H1 (cell line): ENCODE measurements around the gene GXYLT1.

ENCODE experiments used
- CBX5 ChIP-seq: fragments of 300-800, 300-1000 bp; sonication (generic); IDR thresholded peaks from 2 replicates; pipeline ENCODE4 v1.7.1; 2016; ENCODE audit warnings: antibody characterized with exemption, low read length, low read depth
- CTBP2 ChIP-seq: IDR thresholded peaks from 2 replicates; pipeline ENCODE4 v1.7.0; 2011; ENCODE audit warnings: borderline replicate concordance, mild to moderate bottlenecking, moderate library complexity, mixed read lengths, low read length; ENCODE audit not compliant: insufficient read depth, insufficient read length
- EP300 ChIP-seq, 2 experiments: IDR thresholded peaks; 1 replicate in 1 of 2; 2 replicates in 1 of 2; pipeline ENCODE4 v1.6.1; 2011 to 2012; ENCODE audit warnings: low read depth in 2 of 2, low read length in 2 of 2, mild to moderate bottlenecking in 2 of 2, borderline replicate concordance in 1 of 2, inconsistent platforms in 1 of 2, moderate library complexity in 1 of 2
- EZH2 ChIP-seq: fragments of 200-600 bp; sonication (generic); IDR thresholded peaks from 2 replicates; pipeline ENCODE4 v1.7.1; 2012; ENCODE audit warnings: low read depth, mild to moderate bottlenecking, moderate library complexity, low read length, inconsistent platforms; ENCODE audit not compliant: severe bottlenecking
- GABPA ChIP-seq: IDR thresholded peaks from 2 replicates; pipeline ENCODE4 v1.6.1; 2011; ENCODE audit warnings: mild to moderate bottlenecking, low read length, moderate library complexity, borderline replicate concordance; ENCODE audit not compliant: insufficient read depth
- POLR2A ChIP-seq, 2 experiments: IDR thresholded peaks; 1 replicate in 1 of 2; 2 replicates in 1 of 2; pipeline ENCODE4 v1.6.1; 2011; ENCODE audit warnings: low read depth in 2 of 2, low read length in 2 of 2, mild to moderate bottlenecking in 2 of 2; ENCODE audit errors: control extremely low read depth in 1 of 2
- POLR2AphosphoS5 ChIP-seq: IDR thresholded peaks from 2 replicates; pipeline ENCODE4 v1.6.1; 2011; ENCODE audit warnings: low read depth, low read length
- RAD21 ChIP-seq, 2 experiments: IDR thresholded peaks in 1 of 2; conservative IDR thresholded peaks in 1 of 2; 2 replicates each; pipeline ENCODE4 v1.6.1; 2011; ENCODE audit warnings: low read depth in 2 of 2, low read length in 2 of 2, improper control_type of control experiment in 1 of 2, inconsistent platforms in 1 of 2, mild to moderate bottlenecking in 1 of 2, moderate library complexity in 1 of 2
- SRF ChIP-seq: IDR thresholded peaks from 2 replicates; pipeline ENCODE4 v1.6.1; 2011; ENCODE audit warnings: mild to moderate bottlenecking, low read depth, low read length, moderate library complexity
- ZNF274 ChIP-seq: IDR thresholded peaks from 2 replicates; pipeline ENCODE4 v1.7.0; 2012; ENCODE audit warnings: low read length, borderline replicate concordance; ENCODE audit errors: extremely low read depth
- TF ChIP-seq, protein P1 (sequence below), 3 experiments: IDR thresholded peaks; 1 replicate in 2 of 3; 2 replicates in 1 of 3; pipeline versions ENCODE4 v1.5.1 to v1.6.1; 2011; ENCODE audit warnings: low read length in 3 of 3, mild to moderate bottlenecking in 3 of 3, inconsistent platforms in 2 of 3, low read depth in 1 of 3, moderate library complexity in 1 of 3; ENCODE audit not compliant: insufficient read depth in 1 of 3; ENCODE audit errors: control extremely low read depth in 1 of 3
- TF ChIP-seq, protein P2 (sequence below): IDR thresholded peaks from 2 replicates; pipeline ENCODE4 v1.6.1; 2012; ENCODE audit warnings: inconsistent platforms
- TF ChIP-seq, protein P3 (sequence below): IDR thresholded peaks from 2 replicates; pipeline ENCODE4 v1.6.1; 2011; ENCODE audit warnings: low read depth, mild to moderate bottlenecking, low read length; ENCODE audit not compliant: insufficient read depth

DNA sequence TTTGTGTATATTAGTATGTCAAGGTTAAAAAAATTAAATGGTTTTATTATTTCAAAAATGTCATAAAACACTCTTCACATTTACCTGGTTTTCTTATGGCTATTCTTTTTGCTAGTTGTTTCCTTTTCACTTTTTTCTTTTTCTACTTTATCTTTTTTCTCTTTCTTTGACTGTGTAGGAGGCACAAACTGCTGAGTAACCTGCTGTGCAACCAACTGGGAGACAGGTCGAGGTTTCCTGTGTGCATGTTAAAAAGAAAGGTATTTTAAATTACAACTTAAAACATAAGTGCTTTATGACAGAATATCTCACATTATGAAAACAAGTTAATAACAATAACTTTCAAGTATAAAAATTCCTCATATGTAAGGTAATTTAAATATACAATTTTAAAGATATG, 16.9 kb upstream of the GXYLT1 start:
- TF ChIP-seq SRF: no peak
- no peak for TF ChIP-seq POLR2AphosphoS5
- no peak for TF ChIP-seq POLR2A (IDR thresholded peaks at IDR 0.05; ENCODE audit: control extremely low read depth in 1 of 2, low read depth in 2 of 2, low read length in 2 of 2)
- TF ChIP-seq, protein P1, sequence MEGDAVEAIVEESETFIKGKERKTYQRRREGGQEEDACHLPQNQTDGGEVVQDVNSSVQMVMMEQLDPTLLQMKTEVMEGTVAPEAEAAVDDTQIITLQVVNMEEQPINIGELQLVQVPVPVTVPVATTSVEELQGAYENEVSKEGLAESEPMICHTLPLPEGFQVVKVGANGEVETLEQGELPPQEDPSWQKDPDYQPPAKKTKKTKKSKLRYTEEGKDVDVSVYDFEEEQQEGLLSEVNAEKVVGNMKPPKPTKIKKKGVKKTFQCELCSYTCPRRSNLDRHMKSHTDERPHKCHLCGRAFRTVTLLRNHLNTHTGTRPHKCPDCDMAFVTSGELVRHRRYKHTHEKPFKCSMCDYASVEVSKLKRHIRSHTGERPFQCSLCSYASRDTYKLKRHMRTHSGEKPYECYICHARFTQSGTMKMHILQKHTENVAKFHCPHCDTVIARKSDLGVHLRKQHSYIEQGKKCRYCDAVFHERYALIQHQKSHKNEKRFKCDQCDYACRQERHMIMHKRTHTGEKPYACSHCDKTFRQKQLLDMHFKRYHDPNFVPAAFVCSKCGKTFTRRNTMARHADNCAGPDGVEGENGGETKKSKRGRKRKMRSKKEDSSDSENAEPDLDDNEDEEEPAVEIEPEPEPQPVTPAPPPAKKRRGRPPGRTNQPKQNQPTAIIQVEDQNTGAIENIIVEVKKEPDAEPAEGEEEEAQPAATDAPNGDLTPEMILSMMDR (IDR thresholded peaks at IDR 0.05; ENCODE audit: control extremely low read depth in 1 of 3, insufficient read depth in 1 of 3, low read depth in 1 of 3, low read length in 3 of 3): no peak
- no peak for TF ChIP-seq RAD21 (IDR thresholded peaks at IDR 0.05 in 1 of 2, conservative IDR thresholded peaks at IDR 0.05 in 1 of 2; ENCODE audit: low read depth in 2 of 2, low read length in 2 of 2)
- TF ChIP-seq GABPA: no peak
- TF ChIP-seq, protein P2, sequence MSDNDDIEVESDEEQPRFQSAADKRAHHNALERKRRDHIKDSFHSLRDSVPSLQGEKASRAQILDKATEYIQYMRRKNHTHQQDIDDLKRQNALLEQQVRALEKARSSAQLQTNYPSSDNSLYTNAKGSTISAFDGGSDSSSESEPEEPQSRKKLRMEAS: no peak
- no peak for TF ChIP-seq ZNF274
- no peak for TF ChIP-seq EZH2
- TF ChIP-seq EP300 (IDR thresholded peaks at IDR 0.05; ENCODE audit: borderline replicate concordance in 1 of 2, low read depth in 2 of 2, low read length in 2 of 2): no peak
- no peak for TF ChIP-seq CBX5
- TF ChIP-seq, protein P3, sequence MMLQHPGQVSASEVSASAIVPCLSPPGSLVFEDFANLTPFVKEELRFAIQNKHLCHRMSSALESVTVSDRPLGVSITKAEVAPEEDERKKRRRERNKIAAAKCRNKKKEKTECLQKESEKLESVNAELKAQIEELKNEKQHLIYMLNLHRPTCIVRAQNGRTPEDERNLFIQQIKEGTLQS: no peak
- TF ChIP-seq CTBP2: no peak
